ENCODE results near the gene FGF4.

FGF4 gene

GRCh38 chr11:69744435-69744834 lies 30.7 kb downstream of the FGF4 start:
- TF ChIP-seq POLR2A (IDR thresholded peaks at IDR 0.05; ENCODE audit: low read length): no peak
- TF ChIP-seq GATA1 (IDR thresholded peaks at IDR 0.05; ENCODE audit: low read depth, low read length): no peak
- DNase-seq: no peak

- TF ChIP-seq GATA1 (IDR thresholded peaks at IDR 0.05; ENCODE audit: low read depth, low read length) (no peak), POLR2A (IDR thresholded peaks at IDR 0.05; ENCODE audit: low read length) (no peak)
- no peak for DNase-seq
Measured at GRCh38 chr11:69734841-69735240, 40.3 kb downstream of the FGF4 start.

GRCh38 chr11:69734367-69734766 lies 40.8 kb downstream of the FGF4 start:
- TF ChIP-seq POLR2A (IDR thresholded peaks at IDR 0.05; ENCODE audit: low read length) (no peak), GATA1 (IDR thresholded peaks at IDR 0.05; ENCODE audit: low read depth, low read length) (no peak)
- no peak for DNase-seq

- TF ChIP-seq GATA1 (IDR thresholded peaks at IDR 0.05; ENCODE audit: low read depth, low read length): no peak
- no peak for TF ChIP-seq POLR2A (IDR thresholded peaks at IDR 0.05; ENCODE audit: low read length)
- no peak for DNase-seq
Measured at GRCh38 chr11:69732910-69733309, 42.2 kb downstream of the FGF4 start.

GRCh38 chr11:69731110-69731509 lies 44.0 kb downstream of the FGF4 start:
- TF ChIP-seq POLR2A (IDR thresholded peaks at IDR 0.05; ENCODE audit: low read length) (no peak), GATA1 (IDR thresholded peaks at IDR 0.05; ENCODE audit: low read depth, low read length) (no peak)
- no peak for DNase-seq

GRCh38 chr11:69730500-69730899 lies 44.6 kb downstream of the FGF4 start:
- TF ChIP-seq GATA1 (IDR thresholded peaks at IDR 0.05; ENCODE audit: low read depth, low read length): no peak
- no peak for TF ChIP-seq POLR2A (IDR thresholded peaks at IDR 0.05; ENCODE audit: low read length)
- no peak for DNase-seq

GRCh38 chr11:69729252-69729651 lies 45.9 kb downstream of the FGF4 start:
- no peak for DNase-seq
- TF ChIP-seq POLR2A (IDR thresholded peaks at IDR 0.05; ENCODE audit: low read length) (no peak), GATA1 (IDR thresholded peaks at IDR 0.05; ENCODE audit: low read depth, low read length) (no peak)

GRCh38 chr11:69727266-69727665 lies 47.9 kb downstream of the FGF4 start:
- TF ChIP-seq POLR2A (IDR thresholded peaks at IDR 0.05; ENCODE audit: low read length) (no peak), GATA1 (IDR thresholded peaks at IDR 0.05; ENCODE audit: low read depth, low read length) (no peak)
- DNase-seq: no peak

GRCh38 chr11:69726481-69726880 lies 48.7 kb downstream of the FGF4 start:
- DNase-seq: no peak
- TF ChIP-seq POLR2A (IDR thresholded peaks at IDR 0.05; ENCODE audit: low read length) (no peak), GATA1 (IDR thresholded peaks at IDR 0.05; ENCODE audit: low read depth, low read length) (no peak)

- no peak for DNase-seq
- TF ChIP-seq GATA1 (IDR thresholded peaks at IDR 0.05; ENCODE audit: low read depth, low read length) (no peak), POLR2A (IDR thresholded peaks at IDR 0.05; ENCODE audit: low read length) (no peak)
Measured at GRCh38 chr11:69726019-69726418, 49.1 kb downstream of the FGF4 start.

- TF ChIP-seq POLR2A (IDR thresholded peaks at IDR 0.05; ENCODE audit: low read length): no peak
- TF ChIP-seq GATA1 (IDR thresholded peaks at IDR 0.05; ENCODE audit: low read depth, low read length): no peak
- DNase-seq: no peak
Measured at GRCh38 chr11:69721745-69722144, 53.4 kb downstream of the FGF4 start.

- no peak for TF ChIP-seq GATA1 (IDR thresholded peaks at IDR 0.05; ENCODE audit: low read depth, low read length)
- TF ChIP-seq POLR2A (IDR thresholded peaks at IDR 0.05; ENCODE audit: low read length): no peak
- no peak for DNase-seq
Measured at GRCh38 chr11:69721106-69721505, 54.0 kb downstream of the FGF4 start.

Measured in erythroblast (primary cell).